GM18867 (cell line): ENCODE results near the gene ARL2BP.
"Not testable (repeated sequence)": the region's sequence is repeated elsewhere in the genome, so short reads cannot be mapped to it uniquely, and the experiment has no call there.

Experiments used
- ATAC-seq: cut with Tn5 transposase; IDR thresholded peaks from one replicate; pipeline ENCODE4 v1.9.1; 2021; ENCODE audit warnings: mild to moderate bottlenecking, moderate library complexity; ENCODE audit not compliant: unreplicated experiment

The ARL2BP gene

GRCh38 chr16:57262841-57263540 is 17.9 kb downstream of the ARL2BP start:
- no peak for ATAC-seq

GRCh38 chr16:57263541-57264351 is 18.7 kb downstream of the ARL2BP start:
- no peak for ATAC-seq

- ATAC-seq: no peak
These were observed 19.3 kb downstream of the ARL2BP start for GRCh38 chr16:57264381-57264780.

GRCh38 chr16:57264950-57265371 is 19.9 kb downstream of the ARL2BP start:
- ATAC-seq: no peak

DNA sequence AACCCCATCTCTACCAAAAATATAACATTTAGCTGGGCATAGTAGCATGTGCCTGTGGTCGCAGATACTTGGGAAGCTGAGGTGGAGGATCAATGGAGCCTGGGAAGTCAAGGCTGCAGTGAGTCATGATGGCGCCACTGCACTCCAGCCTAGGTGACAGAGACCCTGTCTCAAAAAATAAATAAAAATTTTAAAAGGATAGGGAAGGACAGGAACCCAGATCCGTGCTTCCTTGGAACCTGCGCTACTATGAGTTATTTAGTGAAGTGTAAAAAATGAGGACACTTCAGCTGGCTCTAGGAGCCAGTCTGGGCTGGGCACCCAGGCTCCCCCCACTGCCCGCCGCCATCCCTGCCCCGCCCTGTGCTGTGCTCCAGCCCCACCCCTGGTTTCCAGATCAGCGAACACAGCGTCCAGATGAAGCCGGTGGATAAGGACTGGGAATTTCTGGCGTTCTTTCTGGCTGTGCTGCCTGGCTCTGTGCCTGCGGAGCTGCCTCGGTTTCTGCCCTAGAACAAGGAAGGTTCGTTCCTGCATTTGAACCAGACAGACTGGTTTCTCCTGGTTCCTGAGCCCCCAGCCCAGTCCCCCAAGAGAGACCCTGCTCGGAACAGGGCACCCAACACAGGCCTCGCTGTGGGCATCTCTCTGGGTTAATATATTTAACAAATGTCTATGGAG is 20.9 kb downstream of the ARL2BP start:
- no peak for ATAC-seq

DNA sequence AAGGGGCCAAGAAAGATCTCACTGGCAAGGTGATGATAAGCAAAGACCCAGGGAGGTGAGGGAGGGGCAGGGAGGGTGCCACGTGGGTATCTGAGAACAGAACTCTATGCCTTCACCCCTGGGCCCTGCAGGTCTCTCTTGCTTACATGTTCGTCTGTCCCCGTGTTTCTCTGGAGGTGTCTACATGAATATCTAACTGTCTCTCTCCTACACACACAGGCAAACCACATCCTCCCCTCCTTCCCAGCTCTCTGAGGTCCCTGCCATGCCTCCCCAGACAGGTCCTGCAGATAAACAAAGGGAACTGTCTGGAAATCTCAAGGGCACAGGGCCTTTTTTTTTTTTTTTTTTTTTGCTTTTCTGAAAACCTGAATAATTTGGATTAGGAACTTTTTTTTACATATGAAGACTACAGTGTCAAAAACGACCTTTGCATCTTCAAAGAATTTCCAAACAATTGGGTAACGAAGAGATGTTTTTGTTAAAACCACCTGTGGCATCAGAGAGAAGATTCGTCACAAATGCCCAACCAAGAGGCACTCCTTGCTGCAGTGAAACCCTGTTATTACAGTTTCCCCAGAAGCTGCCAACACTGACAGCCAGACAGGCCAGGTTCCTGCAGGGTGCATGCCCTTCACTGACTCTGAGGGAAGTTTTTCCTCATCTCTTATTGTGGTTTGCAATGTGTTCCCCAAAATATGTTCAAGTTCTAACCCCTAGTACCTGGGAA is 21.6 kb downstream of the ARL2BP start:
- ATAC-seq: no peak

DNA sequence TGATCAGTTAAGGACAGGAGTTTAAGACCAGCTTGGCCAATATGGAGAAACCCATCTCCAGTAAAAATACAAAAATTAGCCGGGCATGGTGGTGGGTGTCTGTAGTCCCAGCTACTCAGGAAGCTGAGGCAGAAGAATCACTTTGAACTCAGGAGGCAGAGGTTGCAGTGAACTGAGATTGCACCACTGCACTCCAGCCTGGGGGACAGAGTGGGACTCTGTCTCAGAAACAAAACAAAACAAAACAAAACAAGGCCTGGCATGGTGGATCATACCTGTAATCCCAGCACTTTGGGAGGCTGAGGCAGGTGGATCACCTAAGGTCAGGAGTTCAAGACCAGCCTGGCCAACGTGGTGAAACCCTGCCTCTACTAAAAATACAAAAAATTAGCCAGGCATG is 22.3 kb downstream of the ARL2BP start:
- not testable (repeated sequence) for ATAC-seq

DNA sequence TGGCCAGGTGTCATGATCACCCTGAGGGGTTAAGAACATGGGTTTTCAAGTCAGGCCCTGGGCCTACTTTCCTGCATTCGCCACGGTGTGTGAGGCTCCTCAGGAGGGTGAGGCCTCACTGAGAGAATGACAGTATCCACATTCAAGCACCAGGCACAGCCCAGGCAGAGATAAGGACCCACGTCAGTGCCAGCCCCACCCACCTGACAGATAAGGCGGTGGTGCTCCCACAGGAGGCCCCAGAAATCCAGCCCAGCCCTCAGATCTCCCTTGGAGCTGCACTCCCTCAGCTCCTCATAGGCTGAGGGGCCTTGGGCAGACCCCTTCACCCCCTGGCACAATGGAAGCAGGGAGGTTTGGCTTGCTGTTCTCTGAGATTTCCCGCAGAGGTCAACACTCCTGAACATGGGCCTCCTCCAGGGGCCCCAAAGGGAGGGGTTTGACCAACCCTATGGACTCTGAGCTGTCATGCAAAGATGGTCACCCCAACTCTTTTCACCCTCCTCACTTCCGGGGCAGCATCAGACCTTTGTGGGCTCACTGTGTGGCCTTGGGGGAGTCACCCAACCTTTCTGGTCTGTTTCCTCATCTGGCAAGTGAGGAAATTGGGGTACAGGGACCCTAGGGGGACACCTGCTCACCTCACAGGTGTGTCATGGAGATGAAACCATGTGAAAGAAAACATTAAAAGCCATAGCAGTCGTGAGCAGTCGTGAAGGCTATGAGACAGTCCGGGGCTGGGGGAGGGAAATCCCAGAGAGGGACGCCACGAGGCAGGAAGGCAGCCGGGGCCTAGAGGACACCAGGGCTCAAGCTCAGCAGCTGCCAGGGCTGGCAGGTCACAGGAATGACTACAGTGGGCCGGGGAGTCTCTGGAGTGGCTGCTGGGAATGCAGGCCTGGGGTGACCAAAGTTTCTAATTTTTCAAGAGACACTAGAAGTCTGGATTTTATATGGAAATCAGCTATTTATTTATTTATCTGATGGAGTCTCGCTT is 24.0 kb downstream of the ARL2BP start:
- no peak for ATAC-seq

GRCh38 chr16:57270221-57271062 is 25.4 kb downstream of the ARL2BP start:
- ATAC-seq: no peak

DNA sequence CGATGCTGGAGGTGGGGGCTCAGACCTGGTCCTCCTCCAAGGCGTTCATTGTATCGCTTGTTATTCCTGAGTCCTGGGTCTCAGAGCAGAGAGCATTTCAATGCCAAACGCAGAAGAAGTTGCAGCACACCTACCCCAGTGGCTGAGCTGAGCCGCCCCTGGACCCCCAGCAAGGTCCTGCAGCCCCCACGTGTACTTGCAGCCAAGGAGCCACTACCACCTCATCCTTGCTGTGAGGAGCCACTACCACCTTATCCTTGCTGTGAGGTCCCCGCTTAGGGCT is 25.9 kb downstream of the ARL2BP start:
- ATAC-seq: no peak

DNA sequence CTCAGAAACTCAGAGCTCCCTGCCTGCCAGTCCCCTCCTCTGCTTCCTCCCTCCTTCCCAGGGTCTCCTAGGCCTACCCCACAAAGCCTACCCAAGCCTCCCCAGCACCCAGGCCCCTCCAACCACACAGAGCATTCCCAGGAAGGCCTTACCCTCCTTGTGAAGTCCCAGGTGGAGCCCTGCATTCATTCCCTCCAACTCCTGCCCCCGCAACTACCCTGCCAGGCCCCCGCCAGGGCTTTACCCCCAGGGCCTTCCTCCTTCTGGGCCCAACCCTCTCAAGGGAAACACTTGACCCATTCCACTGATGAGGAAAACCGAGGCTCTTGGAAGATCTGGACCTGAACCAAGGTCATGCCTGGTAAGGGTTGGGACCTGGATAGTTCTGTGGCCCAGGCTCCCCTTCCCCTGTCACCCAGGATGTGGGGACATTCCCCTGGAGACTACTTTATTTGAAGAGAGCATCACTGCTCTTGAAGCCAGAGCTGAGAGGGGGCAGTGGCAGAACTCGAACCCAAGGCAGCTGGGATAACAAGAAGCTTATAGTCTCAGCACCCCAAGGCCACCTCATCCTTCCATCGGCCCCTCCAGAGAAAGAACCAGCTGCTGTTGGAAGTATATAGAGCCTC is 26.9 kb downstream of the ARL2BP start:
- no peak for ATAC-seq

DNA sequence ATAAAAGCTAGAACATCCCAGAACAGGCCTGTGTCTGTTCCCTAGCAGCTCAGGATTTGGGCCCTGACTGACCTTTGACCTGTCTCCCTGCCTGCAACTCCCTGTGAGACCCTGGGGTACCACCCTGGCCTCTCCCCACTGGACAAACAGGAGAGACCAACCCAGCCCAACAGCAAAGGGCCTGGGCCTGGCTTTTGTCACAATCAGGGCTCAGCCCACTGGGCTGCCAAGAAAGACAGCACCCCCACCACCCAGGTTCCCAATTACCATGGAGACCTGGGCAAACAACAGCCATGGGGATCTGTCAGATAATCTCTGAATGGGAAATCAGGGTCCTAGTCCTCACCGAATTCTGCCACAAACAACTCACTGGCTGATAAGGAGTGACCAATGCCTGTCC is 28.3 kb downstream of the ARL2BP start:
- no peak for ATAC-seq

- no peak for ATAC-seq
These were observed 28.8 kb downstream of the ARL2BP start for GRCh38 chr16:57273826-57274225.

DNA sequence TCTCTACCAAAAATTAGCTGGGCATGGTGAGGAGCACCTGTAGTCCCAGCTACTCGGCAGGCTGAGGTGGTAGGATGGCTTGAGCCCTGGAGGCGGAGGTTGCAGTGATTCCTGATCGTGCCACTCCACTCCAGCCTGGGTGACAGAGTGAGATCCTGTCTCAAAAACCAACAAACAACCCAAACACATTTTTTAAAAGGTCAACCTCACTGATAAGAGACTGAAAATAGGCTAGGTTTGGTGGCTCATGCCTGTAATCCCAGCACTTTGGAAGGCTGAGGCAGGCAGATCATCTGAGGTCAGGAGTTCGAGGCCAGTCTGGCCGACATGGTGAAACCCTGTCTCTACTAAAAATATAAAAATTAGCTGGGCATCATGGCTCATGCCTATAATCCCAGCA is 30.9 kb downstream of the ARL2BP start:
- ATAC-seq: not testable (repeated sequence)

DNA sequence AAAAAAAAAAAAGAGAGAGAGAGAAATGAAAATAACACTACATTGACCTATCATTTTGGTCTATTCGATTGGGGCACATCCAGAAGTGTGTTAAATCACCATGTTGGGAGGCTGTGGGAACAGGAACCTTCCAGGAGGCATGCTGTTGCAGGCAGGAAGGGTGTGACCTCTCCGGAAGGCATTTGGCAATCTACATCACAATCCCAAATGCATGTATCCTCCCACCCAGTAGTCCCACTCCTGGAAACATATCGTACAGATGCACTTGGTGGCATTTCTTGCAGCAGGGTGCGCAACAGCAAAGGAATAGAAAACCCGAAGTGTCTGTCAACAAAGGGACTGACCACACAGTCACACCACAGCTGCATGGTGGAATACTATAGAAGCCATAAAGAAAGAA is 31.5 kb downstream of the ARL2BP start:
- no peak for ATAC-seq

GRCh38 chr16:57277586-57277985 is 32.5 kb downstream of the ARL2BP start:
- no peak for ATAC-seq

GRCh38 chr16:57278494-57278893 is 33.4 kb downstream of the ARL2BP start:
- ATAC-seq: no peak

DNA sequence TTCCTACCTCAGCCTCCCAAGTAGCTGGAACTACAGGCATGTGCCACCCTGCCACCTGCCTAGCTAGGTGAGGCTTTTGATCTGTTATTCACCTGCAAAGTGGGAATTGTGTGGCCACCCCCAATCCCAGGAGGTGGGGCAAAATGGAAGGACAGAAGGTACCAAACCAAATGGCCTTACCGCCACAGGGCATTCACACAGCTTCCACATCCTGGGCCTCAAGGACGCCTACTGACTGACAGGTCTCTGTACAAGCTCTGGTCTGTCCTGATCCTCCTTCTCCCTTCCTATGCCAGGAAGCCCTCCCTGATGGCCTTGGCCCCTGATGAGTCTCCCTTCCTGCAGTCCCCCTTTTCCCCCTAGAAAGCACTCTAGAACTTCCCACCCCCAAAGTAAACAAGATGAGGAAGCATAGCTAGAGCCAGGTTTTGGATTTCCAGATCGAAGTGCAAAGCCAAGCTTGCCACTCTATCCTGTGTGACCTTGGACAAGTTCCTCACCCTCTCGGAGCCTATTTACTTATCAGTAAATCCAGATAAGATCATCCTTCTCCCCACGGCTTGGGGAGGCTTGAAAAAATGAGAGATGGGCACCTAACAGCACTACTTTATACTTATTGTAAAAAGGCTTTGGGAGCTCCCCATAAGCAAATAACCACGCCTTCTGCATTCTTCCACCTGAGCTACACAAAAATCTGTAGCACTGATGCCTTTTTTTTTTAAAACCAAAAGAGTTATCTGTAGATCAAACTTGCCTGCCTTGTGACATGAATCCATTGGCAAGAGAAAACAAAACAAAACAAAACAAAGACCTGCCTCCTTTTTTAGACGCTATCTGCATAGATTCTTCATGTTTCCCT is 35.0 kb downstream of the ARL2BP start:
- no peak for ATAC-seq
